Duodenal mucosa (tissue), 2 donors: ENCODE data around the gene FAM174A.
"Not testable (repeated sequence)": the region's sequence is repeated elsewhere in the genome, so short reads cannot be mapped to it uniquely, and the experiment has no call there.

Source experiments
- H3K27ac ChIP-seq: one replicate; pipeline ENCODE4 v1.7.0; 2013; ENCODE audit warnings: low read depth, low read length
- H3K27me3 ChIP-seq, 2 donors: one replicate each; pipeline ENCODE4 v1.7.0; 2013; ENCODE audit warnings: low read length in 2 of 2, control low read depth in 1 of 2; ENCODE audit not compliant: insufficient read depth in 2 of 2, control insufficient read depth in 1 of 2
- H3K36me3 ChIP-seq, 2 donors: one replicate each; pipeline ENCODE4 v1.7.0; 2013; ENCODE audit warnings: low read length in 2 of 2, control low read depth in 1 of 2; ENCODE audit not compliant: insufficient read depth in 2 of 2, control insufficient read depth in 1 of 2
- H3K4me1 ChIP-seq, 2 donors: one replicate each; pipeline ENCODE4 v1.7.0; 2013; ENCODE audit warnings: low read length in 2 of 2, control low read depth in 1 of 2; ENCODE audit not compliant: insufficient read depth in 2 of 2, control insufficient read depth in 1 of 2
- H3K4me3 ChIP-seq, 2 donors: one replicate each; pipeline ENCODE4 v1.7.0; 2013; ENCODE audit warnings: low read length in 2 of 2, low read depth in 1 of 2
- H3K9ac ChIP-seq, 2 donors: one replicate each; pipeline ENCODE4 v1.7.0; 2013; ENCODE audit warnings: low read length in 2 of 2, low read depth in 1 of 2
- H3K9me3 ChIP-seq, 2 donors: one replicate each; pipeline ENCODE4 v1.7.0; 2013; ENCODE audit warnings: low read length in 2 of 2, control low read depth in 1 of 2; ENCODE audit not compliant: control insufficient read depth in 1 of 2

The FAM174A gene

GRCh38 chr5:100600298-100600994, 65.3 kb downstream of the FAM174A start:
- Histone ChIP-seq H3K27ac (no peak overlapping the region), H3K36me3 (no peaks in the 10 kb centered on the region), H3K9me3 (no peaks in the 10 kb centered on the region), H3K9ac (no peak overlapping the region), H3K4me1 (no peaks in the 10 kb centered on the region), H3K27me3 (no peaks in the 10 kb centered on the region), H3K4me3 (no peak overlapping the region)

- H3K4me3 ChIP-seq: no peak overlapping the region
Observed at GRCh38 chr5:100603141-100603540, 68.0 kb downstream of the FAM174A start.

GRCh38 chr5:100604021-100604420, 68.8 kb downstream of the FAM174A start:
- H3K4me1 ChIP-seq, H3K27ac ChIP-seq, H3K9ac ChIP-seq, H3K36me3 ChIP-seq, H3K27me3 ChIP-seq, H3K4me3 ChIP-seq, H3K9me3 ChIP-seq: not testable (repeated sequence)

More at GRCh38 chr5:100603141-100603540, 68.0 kb downstream of the FAM174A start:
- no peak overlapping the region for H3K27ac ChIP-seq
- H3K27me3 ChIP-seq: no peaks in the 10 kb centered on the region
- no peaks in the 10 kb centered on the region for H3K36me3 ChIP-seq
- H3K4me1 ChIP-seq: no peaks in the 10 kb centered on the region
- no peak overlapping the region for H3K9ac ChIP-seq
- no peaks in the 10 kb centered on the region for H3K9me3 ChIP-seq

- H3K36me3 ChIP-seq: no peaks in the 10 kb centered on the region
- H3K27ac ChIP-seq: no peak overlapping the region
- no peak overlapping the region for H3K4me3 ChIP-seq
- no peaks in the 10 kb centered on the region for H3K4me1 ChIP-seq
- H3K9ac ChIP-seq: no peak overlapping the region
- H3K27me3 ChIP-seq: no peaks in the 10 kb centered on the region
- no peaks in the 10 kb centered on the region for H3K9me3 ChIP-seq
Observed at GRCh38 chr5:100609594-100609993, 74.4 kb downstream of the FAM174A start.

GRCh38 chr5:100614308-100614707, 79.1 kb downstream of the FAM174A start:
- Histone ChIP-seq H3K27ac (no peak overlapping the region), H3K27me3 (no peaks in the 10 kb centered on the region), H3K9me3 (no peaks in the 10 kb centered on the region), H3K36me3 (no peaks in the 10 kb centered on the region), H3K4me1 (no peaks in the 10 kb centered on the region), H3K4me3 (no peak overlapping the region), H3K9ac (no peak overlapping the region)

GRCh38 chr5:100615362-100615761, 80.2 kb downstream of the FAM174A start:
- Histone ChIP-seq H3K9ac (no peak overlapping the region), H3K27ac (no peak overlapping the region), H3K4me1 (no peaks in the 10 kb centered on the region), H3K4me3 (no peak overlapping the region), H3K27me3 (no peaks in the 10 kb centered on the region), H3K9me3 (no peaks in the 10 kb centered on the region), H3K36me3 (no peaks in the 10 kb centered on the region)

- Histone ChIP-seq H3K9me3 (no peaks in the 10 kb centered on the region), H3K27me3 (no peaks in the 10 kb centered on the region), H3K4me1 (no peaks in the 10 kb centered on the region), H3K36me3 (no peaks in the 10 kb centered on the region), H3K27ac (no peak overlapping the region), H3K4me3 (no peak overlapping the region), H3K9ac (no peak overlapping the region)
Observed at GRCh38 chr5:100616291-100616690, 81.1 kb downstream of the FAM174A start.

GRCh38 chr5:100616981-100617380, 81.8 kb downstream of the FAM174A start:
- Histone ChIP-seq H3K9ac (no peak overlapping the region), H3K27ac (no peak overlapping the region), H3K4me1 (no peaks in the 10 kb centered on the region), H3K36me3 (no peaks in the 10 kb centered on the region), H3K4me3 (no peak overlapping the region), H3K27me3 (no peaks in the 10 kb centered on the region), H3K9me3 (no peaks in the 10 kb centered on the region)

GRCh38 chr5:100623719-100624118, 88.5 kb downstream of the FAM174A start:
- no peaks in the 10 kb centered on the region for H3K9me3 ChIP-seq
- H3K27me3 ChIP-seq: no peaks in the 10 kb centered on the region
- no peak overlapping the region for H3K27ac ChIP-seq
- no peak overlapping the region for H3K9ac ChIP-seq
- no peak overlapping the region for H3K4me3 ChIP-seq
- no peaks in the 10 kb centered on the region for H3K36me3 ChIP-seq
- H3K4me1 ChIP-seq: no peaks in the 10 kb centered on the region

GRCh38 chr5:100634937-100635534, 99.9 kb downstream of the FAM174A start:
- Histone ChIP-seq H3K4me3 (no peak overlapping the region), H3K9ac (no peak overlapping the region), H3K27me3 (no peaks in the 10 kb centered on the region), H3K9me3 (no peaks in the 10 kb centered on the region), H3K4me1 (no peaks in the 10 kb centered on the region), H3K27ac (no peak overlapping the region), H3K36me3 (no peaks in the 10 kb centered on the region)
